ENCODE results near the gene RMND1. TPM values are rescaled to one million over a fixed set of nuclear protein-coding genes. Genes with fewer than 3 reads are reported as not detected.

RMND1 gene
- total RNA-seq, 3 donors from 2014 or later (not counting 1 experiment from before 2014, with no cell fraction given), result 10.6 to 14.7 (median 11.3) TPM

GRCh38 chr6:151437401-151437800 lies 14.5 kb downstream of the RMND1 start:
- H3K4me3 ChIP-seq (ENCODE audit: low read length), result no peak overlapping the region
- TF ChIP-seq, protein P1, sequence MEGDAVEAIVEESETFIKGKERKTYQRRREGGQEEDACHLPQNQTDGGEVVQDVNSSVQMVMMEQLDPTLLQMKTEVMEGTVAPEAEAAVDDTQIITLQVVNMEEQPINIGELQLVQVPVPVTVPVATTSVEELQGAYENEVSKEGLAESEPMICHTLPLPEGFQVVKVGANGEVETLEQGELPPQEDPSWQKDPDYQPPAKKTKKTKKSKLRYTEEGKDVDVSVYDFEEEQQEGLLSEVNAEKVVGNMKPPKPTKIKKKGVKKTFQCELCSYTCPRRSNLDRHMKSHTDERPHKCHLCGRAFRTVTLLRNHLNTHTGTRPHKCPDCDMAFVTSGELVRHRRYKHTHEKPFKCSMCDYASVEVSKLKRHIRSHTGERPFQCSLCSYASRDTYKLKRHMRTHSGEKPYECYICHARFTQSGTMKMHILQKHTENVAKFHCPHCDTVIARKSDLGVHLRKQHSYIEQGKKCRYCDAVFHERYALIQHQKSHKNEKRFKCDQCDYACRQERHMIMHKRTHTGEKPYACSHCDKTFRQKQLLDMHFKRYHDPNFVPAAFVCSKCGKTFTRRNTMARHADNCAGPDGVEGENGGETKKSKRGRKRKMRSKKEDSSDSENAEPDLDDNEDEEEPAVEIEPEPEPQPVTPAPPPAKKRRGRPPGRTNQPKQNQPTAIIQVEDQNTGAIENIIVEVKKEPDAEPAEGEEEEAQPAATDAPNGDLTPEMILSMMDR (IDR thresholded peaks at IDR 0.05), result no peak

DNA sequence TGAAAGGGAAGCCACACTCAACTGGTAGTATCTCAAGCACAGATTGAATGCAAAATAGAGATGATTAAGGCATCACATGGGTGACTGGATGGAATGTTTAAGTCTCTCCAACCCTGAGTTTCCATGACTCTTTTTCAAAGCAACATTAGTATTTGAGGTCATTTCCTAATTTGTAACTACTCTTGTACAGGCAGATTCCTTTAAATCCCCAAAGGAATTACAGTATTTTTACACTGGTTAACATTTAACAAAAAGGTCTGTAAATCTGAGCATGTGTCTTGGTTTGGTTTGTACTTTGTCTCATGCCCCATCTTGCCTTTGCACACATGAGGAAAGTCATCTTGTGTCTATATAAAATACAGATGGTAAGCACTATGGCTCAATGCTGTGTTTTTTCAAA lies 15.1 kb downstream of the RMND1 start:
- DNase-seq, result no peak
- Histone ChIP-seq H3K27me3 (ENCODE audit: control insufficient read depth, insufficient read depth, low read length) (no peaks in the 10 kb centered on the region), H3K9me3 (ENCODE audit: control insufficient read depth, insufficient read depth, low read length) (no peaks in the 10 kb centered on the region), H3K4me3 (ENCODE audit: low read length) (no peak overlapping the region), H3K4me1 (ENCODE audit: control insufficient read depth, insufficient read depth, low read length) (peaks cover 6% of the 10 kb centered on the region), H3K27ac (ENCODE audit: low read length) (no peak overlapping the region), H3K36me3 (ENCODE audit: control insufficient read depth, insufficient read depth, low read length) (peaks cover 8% of the 10 kb centered on the region)
- Mint-ChIP-seq H3K36me3 (peaks cover 6% of the 10 kb centered on the region), H3K27me3 (ENCODE audit: low read depth in 2 of 2) (no peaks in the 10 kb centered on the region), H3K4me3 (no peak overlapping the region), H3K27ac (no peak overlapping the region), H3K9me3 (no peaks in the 10 kb centered on the region), H3K4me1 (peaks cover 23 to 24% of the 10 kb centered on the region in 2 donors)
- intact Hi-C loops (cut with micrococcal nuclease), result no loop called here
- TF ChIP-seq, protein P1 (IDR thresholded peaks at IDR 0.05), result no peak
- ATAC-seq, result no peak

More at GRCh38 chr6:151437401-151437800, 14.5 kb downstream of the RMND1 start:
- Mint-ChIP-seq H3K9me3 (no peaks in the 10 kb centered on the region), H3K4me3 (no peak overlapping the region), H3K4me1 (peaks cover 25 to 27% of the 10 kb centered on the region in 2 donors), H3K36me3 (peaks cover 4% of the 10 kb centered on the region), H3K27me3 (ENCODE audit: low read depth in 2 of 2) (no peaks in the 10 kb centered on the region), H3K27ac (no peak overlapping the region)
- Histone ChIP-seq H3K9me3 (ENCODE audit: control insufficient read depth, insufficient read depth, low read length) (no peaks in the 10 kb centered on the region), H3K27me3 (ENCODE audit: control insufficient read depth, insufficient read depth, low read length) (no peaks in the 10 kb centered on the region), H3K27ac (ENCODE audit: low read length) (no peak overlapping the region), H3K4me1 (ENCODE audit: control insufficient read depth, insufficient read depth, low read length) (peaks cover 6% of the 10 kb centered on the region), H3K36me3 (ENCODE audit: control insufficient read depth, insufficient read depth, low read length) (peaks cover 3% of the 10 kb centered on the region)
- no peak for DNase-seq
- ATAC-seq, result no peak
- intact Hi-C loops (cut with micrococcal nuclease), result no loop called here

GRCh38 chr6:151436300-151436699 lies 15.6 kb downstream of the RMND1 start:
- no peaks in the 10 kb centered on the region for H3K27me3 ChIP-seq (ENCODE audit: control insufficient read depth, insufficient read depth, low read length)
- no peaks in the 10 kb centered on the region for H3K9me3 ChIP-seq (ENCODE audit: control insufficient read depth, insufficient read depth, low read length)
- ATAC-seq (no peak), DNase-seq (no peak)
- Mint-ChIP-seq H3K4me3 (no peak overlapping the region), H3K4me1 (peaks cover 20% of the 10 kb centered on the region in 2 donors), H3K27me3 (ENCODE audit: low read depth in 2 of 2) (no peaks in the 10 kb centered on the region), H3K36me3 (peaks cover 6% of the 10 kb centered on the region), H3K9me3 (no peaks in the 10 kb centered on the region), H3K27ac (no peak overlapping the region)
- no peak overlapping the region for H3K4me3 ChIP-seq (ENCODE audit: low read length)
- TF ChIP-seq, protein P1 (IDR thresholded peaks at IDR 0.05), result no peak
- intact Hi-C loops (cut with micrococcal nuclease), result no loop called here
- H3K4me1 ChIP-seq (ENCODE audit: control insufficient read depth, insufficient read depth, low read length), result peaks cover 1% of the 10 kb centered on the region
- H3K27ac ChIP-seq (ENCODE audit: low read length), result no peak overlapping the region
- 98% methylated on average over 3 of the region's 3 CpGs for WGBS (ENCODE audit: insufficient coverage)
- peaks cover 11% of the 10 kb centered on the region for H3K36me3 ChIP-seq (ENCODE audit: control insufficient read depth, insufficient read depth, low read length)

GRCh38 chr6:151434369-151434768 lies 17.6 kb downstream of the RMND1 start:
- H3K9me3 Mint-ChIP-seq, result no peaks in the 10 kb centered on the region
- Histone ChIP-seq H3K27ac (ENCODE audit: low read length) (no peak overlapping the region), H3K36me3 (ENCODE audit: control insufficient read depth, insufficient read depth, low read length) (peaks cover 27% of the 10 kb centered on the region), H3K4me3 (ENCODE audit: low read length) (no peak overlapping the region), H3K27me3 (ENCODE audit: control insufficient read depth, insufficient read depth, low read length) (no peaks in the 10 kb centered on the region), H3K4me1 (ENCODE audit: control insufficient read depth, insufficient read depth, low read length) (no peaks in the 10 kb centered on the region), H3K9me3 (ENCODE audit: control insufficient read depth, insufficient read depth, low read length) (no peaks in the 10 kb centered on the region)
- DNase-seq, result no peak
- no peak overlapping the region for H3K27ac Mint-ChIP-seq
- WGBS (ENCODE audit: insufficient coverage), result 58% methylated on average over 1 of the region's 2 CpGs
- intact Hi-C loops (cut with micrococcal nuclease), result no loop called here
- no peak for ATAC-seq
- H3K27me3 Mint-ChIP-seq (ENCODE audit: low read depth in 2 of 2), result no peaks in the 10 kb centered on the region
- TF ChIP-seq, protein P1 (IDR thresholded peaks at IDR 0.05), result no peak
- peaks cover 12% of the 10 kb centered on the region for H3K36me3 Mint-ChIP-seq
- H3K4me1 Mint-ChIP-seq, result peaks cover 10 to 14% of the 10 kb centered on the region in 2 donors
- no peak overlapping the region for H3K4me3 Mint-ChIP-seq

Measured in natural killer cell (primary cell).